Measurements from ENCODE around the gene TNFAIP8L1. TPM values are rescaled to one million over a fixed set of nuclear protein-coding genes. Genes with fewer than 3 reads are reported as not detected.
"Not testable (repeated sequence)": the region's sequence is repeated elsewhere in the genome, so short reads cannot be mapped to it uniquely, and the experiment has no call there.

Gene TNFAIP8L1
- total RNA-seq, 1 donor from 2014 or later: 3.0 TPM

DNA sequence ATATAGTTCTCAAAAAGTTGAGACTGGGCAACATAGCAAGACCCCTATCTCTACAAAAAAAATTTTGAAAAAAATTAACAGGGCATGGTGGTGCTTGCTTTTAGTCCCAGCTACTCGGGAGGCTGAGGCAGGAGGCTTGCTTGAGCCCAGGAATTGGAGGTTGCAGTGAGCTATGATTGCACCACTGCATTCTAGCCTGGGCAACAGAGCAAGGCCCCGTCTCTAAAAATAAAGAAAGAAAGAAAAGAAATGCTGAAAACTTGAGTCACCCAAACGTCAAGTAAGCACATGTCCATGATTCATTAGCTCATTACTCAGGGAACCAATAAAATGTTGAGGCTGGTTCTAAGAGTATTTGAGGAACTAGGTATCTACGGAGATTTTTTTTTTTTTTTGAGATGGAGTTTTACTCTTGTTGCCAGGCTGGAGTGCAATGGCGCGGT is 45.9 kb upstream of the TNFAIP8L1 start:
- Histone ChIP-seq H3K79me2 (ENCODE audit: insufficient read depth, low read length) (no peaks in the 10 kb centered on the region), H2AFZ (ENCODE audit: low read depth, low read length) (no peak overlapping the region), H3K4me1 (ENCODE audit: insufficient read depth, low read length) (no peaks in the 10 kb centered on the region), H3K9ac (ENCODE audit: low read length) (no peak overlapping the region), H3K4me2 (ENCODE audit: low read length) (no peak overlapping the region), H3K9me3 (ENCODE audit: insufficient read depth, low read depth, low read length) (no peaks in the 10 kb centered on the region), H4K20me1 (ENCODE audit: insufficient read depth, low read length) (no peaks in the 10 kb centered on the region), H3K27ac (ENCODE audit: low read depth, low read length) (no peak overlapping the region), H3K27me3 (ENCODE audit: insufficient read depth, low read length) (peaks cover 14% of the 10 kb centered on the region), H3K36me3 (ENCODE audit: insufficient read depth, low read length) (no peaks in the 10 kb centered on the region), H3K4me3 (ENCODE audit: insufficient read depth, low read depth, low read length) (no peak overlapping the region)
- Mint-ChIP-seq H3K27me3 (ENCODE audit: low read depth, unreplicated experiment) (peaks cover 23% of the 10 kb centered on the region), H3K4me1 (ENCODE audit: low read depth, unreplicated experiment) (no peaks in the 10 kb centered on the region), H3K36me3 (ENCODE audit: low read depth, unreplicated experiment) (no peaks in the 10 kb centered on the region), H3K27ac (ENCODE audit: unreplicated experiment) (no peak overlapping the region), H3K9me3 (ENCODE audit: unreplicated experiment) (no peaks in the 10 kb centered on the region), H3K4me3 (ENCODE audit: unreplicated experiment) (no peak overlapping the region)
- FAIRE-seq (no peak), DNase-seq (ENCODE audit: low read depth) (peak; percentile 64)
- TF ChIP-seq, protein P1, sequence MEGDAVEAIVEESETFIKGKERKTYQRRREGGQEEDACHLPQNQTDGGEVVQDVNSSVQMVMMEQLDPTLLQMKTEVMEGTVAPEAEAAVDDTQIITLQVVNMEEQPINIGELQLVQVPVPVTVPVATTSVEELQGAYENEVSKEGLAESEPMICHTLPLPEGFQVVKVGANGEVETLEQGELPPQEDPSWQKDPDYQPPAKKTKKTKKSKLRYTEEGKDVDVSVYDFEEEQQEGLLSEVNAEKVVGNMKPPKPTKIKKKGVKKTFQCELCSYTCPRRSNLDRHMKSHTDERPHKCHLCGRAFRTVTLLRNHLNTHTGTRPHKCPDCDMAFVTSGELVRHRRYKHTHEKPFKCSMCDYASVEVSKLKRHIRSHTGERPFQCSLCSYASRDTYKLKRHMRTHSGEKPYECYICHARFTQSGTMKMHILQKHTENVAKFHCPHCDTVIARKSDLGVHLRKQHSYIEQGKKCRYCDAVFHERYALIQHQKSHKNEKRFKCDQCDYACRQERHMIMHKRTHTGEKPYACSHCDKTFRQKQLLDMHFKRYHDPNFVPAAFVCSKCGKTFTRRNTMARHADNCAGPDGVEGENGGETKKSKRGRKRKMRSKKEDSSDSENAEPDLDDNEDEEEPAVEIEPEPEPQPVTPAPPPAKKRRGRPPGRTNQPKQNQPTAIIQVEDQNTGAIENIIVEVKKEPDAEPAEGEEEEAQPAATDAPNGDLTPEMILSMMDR (IDR thresholded peaks at IDR 0.05; ENCODE audit: insufficient read depth, low read depth, low read length): no peak
- no peak for TF ChIP-seq EZH2 (IDR thresholded peaks at IDR 0.05; ENCODE audit: insufficient read depth, low read length)

DNA sequence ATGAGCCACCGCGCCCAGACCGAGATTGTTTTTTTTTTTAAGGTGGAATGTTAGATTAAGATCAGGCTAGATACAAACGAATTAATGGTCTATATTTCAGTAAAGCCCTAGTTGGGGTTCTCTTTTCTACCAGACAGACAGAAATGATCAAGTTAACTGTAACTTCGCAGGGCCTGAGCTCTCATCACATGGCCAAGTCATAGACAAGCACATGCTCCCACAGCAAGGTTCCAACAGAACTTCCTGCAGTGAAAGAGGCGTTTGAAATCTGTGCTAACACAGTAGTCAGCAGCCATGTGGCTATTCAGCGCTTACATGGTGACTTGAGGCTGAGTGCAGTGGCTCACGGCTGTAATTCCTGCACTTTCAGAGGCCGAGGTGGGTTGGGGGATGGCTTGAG is 45.1 kb upstream of the TNFAIP8L1 start:
- Histone ChIP-seq H3K4me2 (ENCODE audit: low read length) (no peak overlapping the region), H3K4me3 (ENCODE audit: insufficient read depth, low read depth, low read length) (no peak overlapping the region), H3K9me3 (ENCODE audit: insufficient read depth, low read depth, low read length) (no peaks in the 10 kb centered on the region), H4K20me1 (ENCODE audit: insufficient read depth, low read length) (no peaks in the 10 kb centered on the region), H3K4me1 (ENCODE audit: insufficient read depth, low read length) (no peaks in the 10 kb centered on the region), H2AFZ (ENCODE audit: low read depth, low read length) (no peak overlapping the region), H3K9ac (ENCODE audit: low read length) (no peak overlapping the region), H3K27me3 (ENCODE audit: insufficient read depth, low read length) (peaks cover 18% of the 10 kb centered on the region), H3K79me2 (ENCODE audit: insufficient read depth, low read length) (no peaks in the 10 kb centered on the region), H3K36me3 (ENCODE audit: insufficient read depth, low read length) (no peaks in the 10 kb centered on the region), H3K27ac (ENCODE audit: low read depth, low read length) (no peak overlapping the region)
- no peak overlapping the region for H3K4me3 Mint-ChIP-seq (ENCODE audit: unreplicated experiment)
- FAIRE-seq (no peak), DNase-seq (ENCODE audit: low read depth) (no peak)
- H3K27me3 Mint-ChIP-seq (ENCODE audit: low read depth, unreplicated experiment): peaks cover 27% of the 10 kb centered on the region
- H3K9me3 Mint-ChIP-seq (ENCODE audit: unreplicated experiment): no peaks in the 10 kb centered on the region
- TF ChIP-seq, protein P1 (IDR thresholded peaks at IDR 0.05; ENCODE audit: insufficient read depth, low read depth, low read length): no peak
- no peak for TF ChIP-seq EZH2 (IDR thresholded peaks at IDR 0.05; ENCODE audit: insufficient read depth, low read length)
- no peaks in the 10 kb centered on the region for H3K36me3 Mint-ChIP-seq (ENCODE audit: low read depth, unreplicated experiment)
- H3K4me1 Mint-ChIP-seq (ENCODE audit: low read depth, unreplicated experiment): no peaks in the 10 kb centered on the region
- H3K27ac Mint-ChIP-seq (ENCODE audit: unreplicated experiment): no peak overlapping the region

DNA sequence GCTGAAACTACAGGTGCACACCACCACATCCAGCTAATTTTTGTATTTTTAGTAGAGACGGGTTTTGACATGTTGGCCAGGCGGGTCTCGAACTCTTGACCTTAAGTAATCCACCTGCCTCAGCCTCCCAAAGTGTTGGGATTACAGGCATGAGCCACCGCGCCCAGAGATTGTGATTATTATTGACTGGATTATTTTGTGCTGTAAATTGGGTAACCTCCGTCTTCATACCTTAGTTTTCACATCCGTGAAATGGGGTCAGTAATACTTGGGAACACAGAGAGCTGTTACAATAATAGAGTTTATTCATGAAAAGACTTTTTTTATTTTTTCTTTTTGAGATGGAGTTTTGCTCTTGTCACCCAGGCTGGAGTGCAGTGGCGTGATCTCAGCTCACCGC is 44.2 kb upstream of the TNFAIP8L1 start:
- not testable (repeated sequence) for H4K20me1 ChIP-seq (ENCODE audit: insufficient read depth, low read length); H3K27ac ChIP-seq (ENCODE audit: low read depth, low read length); H3K27ac Mint-ChIP-seq (ENCODE audit: unreplicated experiment); H3K9me3 ChIP-seq (ENCODE audit: insufficient read depth, low read depth, low read length); H3K4me2 ChIP-seq (ENCODE audit: low read length); H3K4me3 Mint-ChIP-seq (ENCODE audit: unreplicated experiment); H3K4me1 Mint-ChIP-seq (ENCODE audit: low read depth, unreplicated experiment); H3K4me1 ChIP-seq (ENCODE audit: insufficient read depth, low read length); H3K9ac ChIP-seq (ENCODE audit: low read length); H3K36me3 Mint-ChIP-seq (ENCODE audit: low read depth, unreplicated experiment); H3K9me3 Mint-ChIP-seq (ENCODE audit: unreplicated experiment); DNase-seq (ENCODE audit: low read depth); FAIRE-seq; H3K4me3 ChIP-seq (ENCODE audit: insufficient read depth, low read depth, low read length); H2AFZ ChIP-seq (ENCODE audit: low read depth, low read length); H3K36me3 ChIP-seq (ENCODE audit: insufficient read depth, low read length); H3K79me2 ChIP-seq (ENCODE audit: insufficient read depth, low read length)
- peaks cover 20% of the 10 kb centered on the region for H3K27me3 ChIP-seq (ENCODE audit: insufficient read depth, low read length)
- H3K27me3 Mint-ChIP-seq (ENCODE audit: low read depth, unreplicated experiment): peaks cover 34% of the 10 kb centered on the region

All from astrocyte (in vitro differentiated cells and primary cell).